B cell (primary cell): Measurements from ENCODE around the gene AATK.

Source experiments
- CTCF ChIP-seq: fragments of 200-600 bp; IDR thresholded peaks from one replicate; pipeline ENCODE4 v1.8.0; 2022; ENCODE audit warnings: antibody characterized with exemption, mild to moderate bottlenecking
- EZH2 ChIP-seq: IDR thresholded peaks from 2 replicates; pipeline ENCODE4 v1.6.1; 2012; ENCODE audit warnings: borderline replicate concordance, low read depth, mild to moderate bottlenecking, moderate library complexity, low read length; ENCODE audit not compliant: insufficient read depth, poor library complexity, severe bottlenecking

DNA sequence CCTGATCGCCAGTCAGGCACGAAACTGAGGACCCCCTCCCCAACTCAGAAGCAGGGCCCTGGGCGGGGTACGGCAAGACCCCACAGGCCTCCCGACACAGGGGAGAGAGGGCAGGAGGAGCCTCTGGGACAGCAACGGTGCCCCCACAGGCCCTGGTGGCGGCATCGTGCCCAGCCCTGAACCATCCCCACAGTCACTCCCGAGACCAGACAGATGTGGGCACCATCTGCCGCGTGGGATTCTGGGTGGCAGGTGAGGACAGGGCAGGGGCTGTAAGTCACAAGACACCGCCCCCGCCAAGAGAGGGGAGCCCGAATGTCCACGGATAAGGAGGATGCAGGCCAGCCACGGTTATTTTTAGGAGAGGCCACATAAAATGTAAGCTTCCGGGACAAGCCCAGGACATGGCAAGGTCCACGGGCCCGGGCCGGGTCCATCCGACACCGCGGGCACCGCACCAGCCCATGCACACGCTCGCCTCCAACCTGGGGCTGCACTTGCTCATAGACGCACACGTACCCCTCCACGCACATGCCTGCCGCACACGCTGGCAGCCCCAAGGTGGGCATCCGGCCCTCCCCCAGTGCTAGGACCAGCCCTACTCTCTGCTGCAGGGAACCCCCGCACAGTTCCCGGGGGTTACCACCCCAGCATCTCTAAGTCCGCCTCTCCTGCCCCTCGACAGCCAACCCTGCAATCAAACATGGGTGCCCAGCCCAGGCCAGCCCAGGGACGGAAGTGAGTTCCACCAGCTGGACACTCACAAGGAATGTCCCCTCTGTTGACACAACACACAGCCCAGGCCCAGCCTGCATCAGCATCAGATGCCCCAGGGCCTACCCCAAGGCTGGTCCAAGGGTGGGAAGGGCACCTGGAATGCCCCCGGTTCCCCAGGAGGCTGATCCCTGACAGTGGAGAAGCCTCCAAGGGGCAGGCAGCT is 8.9 kb downstream of the AATK start:
- TF ChIP-seq EZH2 = no peak
- no peak for TF ChIP-seq CTCF
